Right atrium auricular region (tissue), 2 donors: Measurements from ENCODE around the gene RAB28. TPM values are rescaled to one million over a fixed set of nuclear protein-coding genes. Genes with fewer than 3 reads are reported as not detected.

Experiments
- DNase-seq: peaks from one replicate; pipeline ENCODE4 v3.0.0-alpha.2; 2019; ENCODE audit warnings: low spot score
- H3K27ac ChIP-seq, 2 donors: fragments of 200-600 bp; sonication (generic); 1 replicate in 1 of 2; 2 replicates in 1 of 2; pipeline ENCODE4 v1.5.1; 2016 to 2019
- H3K27me3 ChIP-seq, 2 donors: fragments of 200-600 bp; sonication (generic); one replicate each; pipeline versions ENCODE4 v1.5.1 to v1.6.0; 2017 to 2019
- H3K36me3 ChIP-seq: fragments of 200-600 bp; sonication (generic); one replicate; pipeline ENCODE4 v1.5.1; 2016
- H3K4me1 ChIP-seq, 2 donors: fragments of 200-600 bp; sonication (generic); one replicate each; pipeline versions ENCODE4 v1.5.1 to v1.6.0; 2017 to 2019
- H3K4me3 ChIP-seq, 2 donors: fragments of 200-600 bp; sonication (generic); 1 replicate in 1 of 2; 2 replicates in 1 of 2; pipeline ENCODE4 v1.5.1; 2017 to 2019; ENCODE audit warnings: mild to moderate bottlenecking in 1 of 2, moderate library complexity in 1 of 2
- H3K9me3 ChIP-seq, 2 donors: fragments of 200-600 bp; sonication (generic); one replicate each; pipeline ENCODE4 v1.5.1; 2019
- CTCF ChIP-seq, 2 donors: fragments of 200-600 bp; sonication (generic); IDR thresholded peaks; one replicate each; pipeline ENCODE4 v1.5.1; 2019; ENCODE audit warnings: antibody characterized with exemption in 2 of 2
- total RNA-seq, 2 donors: library from RNA; depleted of rRNA; stranded (reverse); fragments of >200 nt; gene quantifications; one replicate each; pipeline ENCODE4 v1.1.0, GENCODE V29; 2016

RAB28 gene
- total RNA-seq, 2 donors from 2014 or later = 15.3 to 19.8 TPM

- no peaks in the 10 kb centered on the region for H3K27me3 ChIP-seq
- no peak overlapping the region for H3K4me3 ChIP-seq
- no peaks in the 10 kb centered on the region for H3K36me3 ChIP-seq
- no peak for DNase-seq
- no peak for TF ChIP-seq CTCF (IDR thresholded peaks at IDR 0.05)
- H3K4me1 ChIP-seq = no peaks in the 10 kb centered on the region
- no peak overlapping the region for H3K27ac ChIP-seq
- no peaks in the 10 kb centered on the region for H3K9me3 ChIP-seq
Measured at GRCh38 chr4:13496605-13497004, 12.5 kb upstream of the RAB28 start.

- Histone ChIP-seq H3K27me3 (peaks cover 0 to 3% of the 10 kb centered on the region in 2 donors), H3K36me3 (no peaks in the 10 kb centered on the region), H3K9me3 (no peaks in the 10 kb centered on the region), H3K4me1 (no peaks in the 10 kb centered on the region), H3K4me3 (no peak overlapping the region), H3K27ac (no peak overlapping the region)
- DNase-seq = no peak
- TF ChIP-seq CTCF (IDR thresholded peaks at IDR 0.05) = no peak
Measured at GRCh38 chr4:13495753-13496152, 11.6 kb upstream of the RAB28 start.

DNA sequence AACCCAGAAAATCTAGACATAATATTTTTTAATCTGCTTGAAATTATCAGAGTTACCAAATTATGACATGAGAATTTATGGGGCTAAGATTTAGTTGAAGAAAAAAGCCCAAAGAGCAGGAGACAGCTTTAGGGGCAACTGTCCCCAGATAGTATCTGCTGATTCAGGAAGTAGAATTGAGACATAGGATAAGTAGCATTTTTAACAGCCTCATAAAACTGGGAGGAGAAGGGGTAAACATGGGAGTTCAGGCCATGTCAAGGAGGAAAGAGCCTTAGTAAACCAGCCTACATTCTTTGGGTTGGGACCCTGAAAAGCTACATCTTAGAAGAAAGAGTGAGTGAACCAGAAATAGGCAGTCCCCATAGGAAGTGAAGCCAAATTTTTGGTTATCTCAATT is 9.7 kb upstream of the RAB28 start:
- Histone ChIP-seq H3K4me1 (no peaks in the 10 kb centered on the region), H3K36me3 (no peaks in the 10 kb centered on the region), H3K4me3 (no peak overlapping the region), H3K27ac (no peak overlapping the region), H3K27me3 (peaks cover 0 to 3% of the 10 kb centered on the region in 2 donors), H3K9me3 (no peaks in the 10 kb centered on the region)
- DNase-seq = no peak
- no peak for TF ChIP-seq CTCF (IDR thresholded peaks at IDR 0.05)

DNA sequence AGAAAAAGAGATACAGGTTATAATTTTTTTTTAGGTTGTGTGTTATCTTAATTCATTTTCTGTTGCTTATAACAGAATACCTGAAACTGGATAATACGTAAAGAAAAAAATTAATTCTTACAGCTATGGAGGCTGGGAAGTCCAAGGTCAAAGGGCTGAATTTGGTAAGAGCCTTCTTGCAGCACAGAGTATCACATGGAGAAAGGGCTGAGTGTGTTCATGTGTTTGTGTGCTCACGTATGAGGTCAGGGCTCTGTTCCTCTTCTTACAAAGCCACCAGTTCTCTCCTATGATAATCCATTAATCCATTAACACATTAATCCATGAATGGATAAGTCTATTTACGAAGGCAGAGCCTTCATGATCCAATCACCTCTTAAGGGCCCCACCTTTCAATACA is 8.6 kb upstream of the RAB28 start:
- H3K27ac ChIP-seq = no peak overlapping the region
- H3K9me3 ChIP-seq = peaks cover 0 to 5% of the 10 kb centered on the region in 2 donors
- H3K4me3 ChIP-seq = no peak overlapping the region
- peaks cover 0 to 3% of the 10 kb centered on the region in 2 donors for H3K27me3 ChIP-seq
- no peak for TF ChIP-seq CTCF (IDR thresholded peaks at IDR 0.05)
- no peaks in the 10 kb centered on the region for H3K4me1 ChIP-seq
- no peak for DNase-seq
- no peaks in the 10 kb centered on the region for H3K36me3 ChIP-seq

DNA sequence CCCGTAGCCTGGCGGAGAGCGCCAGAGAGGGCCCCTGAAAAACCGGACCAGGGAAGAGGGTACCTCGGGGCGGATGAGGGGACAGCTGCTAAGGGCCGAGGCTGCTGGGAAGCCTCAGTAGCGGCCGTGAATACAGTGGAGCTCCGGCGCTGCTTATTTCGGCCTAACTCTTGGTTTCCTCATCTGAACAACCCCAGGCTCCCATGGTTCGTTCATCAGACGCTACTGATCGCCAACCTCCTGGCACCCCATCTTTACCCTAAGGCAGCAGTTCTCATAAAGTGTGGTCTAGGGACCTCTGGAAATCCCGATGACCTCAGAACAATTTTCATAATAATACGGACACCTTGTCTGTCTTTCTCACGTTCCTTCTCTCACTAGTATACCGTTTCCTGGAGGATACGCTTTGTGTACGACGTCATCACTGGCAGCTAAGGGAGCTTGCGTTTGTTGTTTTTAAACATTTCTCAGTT is 645 bp upstream of the RAB28 start:
- Histone ChIP-seq H3K4me1 (peaks cover 0 to 31% of the 10 kb centered on the region in 2 donors), H3K36me3 (no peaks in the 10 kb centered on the region), H3K27me3 (no peaks in the 10 kb centered on the region), H3K27ac (peak overlapping the region; percentile 93 to 98), H3K4me3 (peak overlapping the region; percentile 87 to 90), H3K9me3 (peaks cover 0 to 7% of the 10 kb centered on the region in 2 donors)
- DNase-seq = no peak
- no peak for TF ChIP-seq CTCF (IDR thresholded peaks at IDR 0.05)

DNA sequence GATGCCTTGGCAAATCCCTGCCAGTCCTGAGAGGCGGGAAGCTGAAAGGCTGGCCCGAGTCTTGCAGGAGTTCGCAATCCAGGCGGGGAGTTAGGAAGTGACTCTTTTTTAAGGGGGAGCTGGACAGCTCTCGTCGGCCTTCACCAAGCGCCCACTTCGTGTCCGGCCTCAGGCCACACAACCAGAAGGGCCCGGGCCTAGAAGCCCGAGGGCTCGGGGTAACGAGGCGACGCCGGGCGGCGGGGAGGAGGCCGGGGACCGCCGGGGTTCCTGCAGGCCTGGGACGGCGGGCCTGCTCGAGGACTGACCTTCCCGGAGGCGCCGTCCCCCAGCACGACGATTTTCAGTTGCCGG is 395 bp downstream of the RAB28 start:
- Histone ChIP-seq H3K27ac (peak overlapping the region; percentile 93 to 98), H3K27me3 (no peaks in the 10 kb centered on the region), H3K36me3 (no peaks in the 10 kb centered on the region), H3K4me1 (peaks cover 0 to 31% of the 10 kb centered on the region in 2 donors), H3K4me3 (peak overlapping the region; percentile 87 to 90), H3K9me3 (peaks cover 0 to 7% of the 10 kb centered on the region in 2 donors)
- DNase-seq = peak; percentile 75
- TF ChIP-seq CTCF (IDR thresholded peaks at IDR 0.05) = no peak
